Stimulated activated CD8-positive, alpha-beta memory T cell treated with anti-CD3 and anti-CD28 coated beads, Interleukin-7, amount 100 ng/mL, for 1 hour (primary cell): Measurements from ENCODE around the gene STAT6.
A peak's percentile ranks its signal among the peaks of the same experiment; 100 is the strongest.
"Not testable (repeated sequence)": the region's sequence is repeated elsewhere in the genome, so short reads cannot be mapped to it uniquely, and the experiment has no call there.

Experiments used
- DNase-seq, 2 donors: peaks; one replicate each; pipeline ENCODE4 v3.0.0-alpha.2; 2020; ENCODE audit warnings: low read depth in 2 of 2

Gene STAT6

DNA sequence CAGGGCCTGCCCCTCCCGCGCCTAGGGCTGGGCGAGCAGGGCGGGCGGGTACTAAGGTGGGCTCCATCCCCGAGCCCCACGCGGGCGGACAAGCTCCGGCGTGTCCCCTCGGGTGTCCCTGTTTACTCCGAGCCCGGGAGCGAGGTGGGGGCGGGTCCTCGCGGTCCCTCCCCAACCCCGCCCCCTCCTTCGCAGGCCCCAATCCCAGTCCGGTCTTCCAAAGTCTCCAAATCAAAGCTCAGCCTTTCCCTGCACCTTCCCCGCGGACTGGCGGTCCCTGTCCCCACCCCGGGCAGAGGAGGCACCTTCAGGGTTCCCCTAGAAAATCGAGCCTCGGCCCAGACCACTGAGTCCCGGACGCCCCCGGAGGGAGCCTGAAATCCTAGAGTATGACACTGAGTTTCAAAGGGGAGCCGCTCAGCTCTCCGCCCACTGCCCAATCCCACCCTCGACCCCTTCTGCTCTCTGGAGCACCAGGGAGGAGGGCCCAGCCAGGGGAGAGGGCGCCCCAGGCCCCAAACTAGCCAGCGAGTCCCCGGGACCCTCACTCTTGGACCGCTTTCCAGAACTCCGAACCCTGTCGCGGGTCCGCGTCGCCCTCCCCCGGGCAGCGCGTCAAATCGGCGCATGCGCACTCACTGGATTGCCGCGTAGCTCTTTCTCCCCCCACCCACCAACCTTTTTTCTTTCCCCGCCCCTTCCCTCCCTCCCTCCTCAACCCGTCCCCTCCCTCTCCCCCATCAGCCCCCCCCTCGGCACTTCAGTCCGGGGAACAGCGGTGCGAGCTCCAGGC, 16.8 kb upstream of the STAT6 start, which contains the start of gene LRP1:
Gene LRP1 (plus strand): TSS at position 758 of the 793 bp plus-strand sequence. CDS start 482 bp downstream, outside the sequence.
- peak; percentile 45 to 66 for DNase-seq

DNA sequence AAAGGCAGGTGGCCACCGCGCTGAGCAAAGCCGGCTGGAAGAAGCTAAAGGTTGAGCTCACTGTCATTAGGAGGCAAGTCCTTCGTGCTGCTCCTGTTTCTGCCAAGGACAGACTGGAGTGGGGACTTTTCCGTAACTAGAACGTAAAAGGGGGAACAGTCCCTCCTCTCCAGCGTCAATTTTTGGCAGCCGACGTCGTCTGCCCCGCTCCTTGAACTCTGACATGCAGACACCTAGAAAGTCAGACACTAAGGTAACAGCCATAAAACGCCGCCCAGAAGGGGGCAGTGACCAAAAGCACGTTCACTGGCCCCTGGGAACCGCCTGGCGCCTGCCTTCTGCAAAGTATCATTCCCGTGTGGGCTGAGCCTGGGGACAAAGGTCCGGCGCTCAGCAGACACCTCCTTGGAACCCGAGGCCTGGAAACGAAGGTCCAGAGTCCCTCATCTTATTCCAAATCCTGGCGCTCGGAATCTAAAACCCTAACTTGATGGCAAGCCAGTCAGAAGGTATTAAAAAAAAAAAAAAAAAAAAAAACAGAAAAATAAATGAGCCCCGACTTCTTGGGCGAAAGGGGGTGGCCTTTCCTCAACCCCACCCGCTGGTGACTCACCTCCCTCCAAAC, 16.1 kb upstream of the STAT6 start:
- peak; percentile 35 to 50 for DNase-seq

DNA sequence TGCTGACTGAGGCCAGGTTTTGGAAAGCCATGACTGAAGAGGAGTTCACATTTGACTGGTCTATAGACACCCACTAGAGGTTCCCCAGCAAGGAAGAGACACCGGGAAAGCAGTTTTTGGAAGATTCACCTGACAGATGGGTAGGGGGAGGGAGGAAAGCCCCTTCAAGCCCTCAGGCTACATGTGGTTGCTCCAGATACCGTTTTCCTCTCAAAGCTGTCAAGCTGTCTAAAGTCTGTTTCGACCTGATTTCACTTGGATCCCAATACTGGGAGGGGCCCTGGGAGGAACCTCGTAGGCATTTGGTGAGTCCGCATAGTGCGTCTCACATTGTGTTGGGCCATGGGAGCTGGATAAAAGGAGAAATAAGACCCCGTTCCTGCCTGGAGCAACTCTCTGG, 15.4 kb upstream of the STAT6 start:
- DNase-seq: no peak

DNA sequence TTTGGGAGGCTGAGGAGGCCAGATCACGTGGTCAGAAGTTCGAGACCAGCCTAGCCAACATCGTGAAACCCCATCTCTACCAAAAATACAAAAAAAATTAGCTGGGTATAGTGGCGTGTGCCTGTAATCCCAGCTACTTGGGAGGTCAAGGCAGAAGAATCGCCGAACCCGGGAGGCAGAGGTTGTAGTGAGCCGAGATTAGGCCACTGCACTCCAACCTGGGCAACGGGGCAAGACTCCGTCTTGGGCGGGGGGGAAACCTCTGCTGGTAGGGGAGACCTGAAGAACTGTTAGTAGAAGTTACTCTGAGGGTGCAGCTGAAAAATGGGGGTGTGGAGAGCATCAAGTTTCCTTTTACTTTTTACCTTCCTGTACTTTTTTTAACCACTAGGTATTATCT, 14.9 kb upstream of the STAT6 start:
- no peak for DNase-seq

DNA sequence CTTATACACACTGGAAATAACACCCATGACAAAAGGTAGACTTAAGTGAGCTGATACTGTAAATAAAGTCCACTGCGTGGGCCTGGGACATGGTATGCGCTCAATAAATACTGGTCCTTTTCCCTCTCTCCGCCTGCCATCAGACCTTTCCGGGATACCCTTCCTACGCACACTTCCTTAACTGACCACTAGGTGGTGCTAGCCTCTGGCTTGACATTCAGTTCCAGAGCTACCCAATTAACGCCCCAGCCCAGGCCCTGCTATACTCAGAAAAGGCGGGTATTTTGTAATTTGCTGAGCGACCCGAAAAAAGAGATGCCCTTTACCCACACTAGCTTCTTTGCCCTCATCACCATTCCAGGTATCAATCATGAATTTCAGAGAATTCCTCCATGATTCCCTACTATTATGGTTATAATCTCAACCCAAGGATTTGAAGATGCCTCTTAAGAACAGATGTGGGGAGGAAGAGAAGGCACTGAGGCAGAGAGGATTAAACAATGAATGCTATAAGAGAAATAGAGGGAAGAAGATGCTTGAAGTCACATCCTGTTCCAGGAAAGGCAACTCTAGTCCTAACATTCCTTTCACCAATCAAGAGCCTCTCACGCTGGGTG, 13.2 kb upstream of the STAT6 start:
- peak; percentile 45 to 58 for DNase-seq

DNA sequence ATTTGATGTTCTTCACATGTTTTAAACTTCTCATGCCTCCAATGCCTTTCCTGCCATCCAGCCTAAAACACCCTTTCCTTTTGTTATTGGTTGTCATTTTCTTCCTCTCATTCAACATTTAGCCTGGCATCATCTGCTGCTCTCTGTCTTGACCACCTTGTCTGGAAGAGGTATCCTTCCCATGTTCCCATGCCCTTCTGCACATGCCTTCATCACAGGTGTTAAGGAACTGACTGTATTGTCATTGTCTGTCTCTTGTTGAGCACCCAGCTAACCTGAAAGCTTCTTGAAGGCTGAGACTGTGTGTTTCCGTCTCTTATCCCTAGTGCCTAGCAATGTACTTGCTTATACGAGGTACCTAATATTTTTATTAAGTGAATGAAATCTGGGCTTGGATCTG, 12.7 kb upstream of the STAT6 start:
- DNase-seq: no peak

DNA sequence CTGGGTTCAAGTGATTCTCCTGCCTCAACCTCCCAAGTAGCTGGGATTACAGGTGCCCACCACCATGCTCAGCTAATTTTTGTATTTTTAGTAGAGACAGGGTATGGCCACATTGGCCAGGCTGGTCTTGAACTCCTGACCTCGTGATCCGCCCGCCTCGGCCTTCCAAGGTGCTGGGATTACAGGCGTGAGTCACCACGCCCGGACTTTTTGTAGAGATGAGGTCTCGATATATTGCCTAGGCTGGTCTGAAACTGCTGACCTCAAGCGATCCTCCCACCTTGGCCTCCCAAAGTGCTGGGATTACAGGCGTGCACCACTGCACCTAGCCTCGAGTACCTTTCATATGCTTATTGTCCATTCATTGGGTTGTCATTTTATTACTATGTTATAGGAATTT, 9.6 kb upstream of the STAT6 start:
- not testable (repeated sequence) for DNase-seq

DNA sequence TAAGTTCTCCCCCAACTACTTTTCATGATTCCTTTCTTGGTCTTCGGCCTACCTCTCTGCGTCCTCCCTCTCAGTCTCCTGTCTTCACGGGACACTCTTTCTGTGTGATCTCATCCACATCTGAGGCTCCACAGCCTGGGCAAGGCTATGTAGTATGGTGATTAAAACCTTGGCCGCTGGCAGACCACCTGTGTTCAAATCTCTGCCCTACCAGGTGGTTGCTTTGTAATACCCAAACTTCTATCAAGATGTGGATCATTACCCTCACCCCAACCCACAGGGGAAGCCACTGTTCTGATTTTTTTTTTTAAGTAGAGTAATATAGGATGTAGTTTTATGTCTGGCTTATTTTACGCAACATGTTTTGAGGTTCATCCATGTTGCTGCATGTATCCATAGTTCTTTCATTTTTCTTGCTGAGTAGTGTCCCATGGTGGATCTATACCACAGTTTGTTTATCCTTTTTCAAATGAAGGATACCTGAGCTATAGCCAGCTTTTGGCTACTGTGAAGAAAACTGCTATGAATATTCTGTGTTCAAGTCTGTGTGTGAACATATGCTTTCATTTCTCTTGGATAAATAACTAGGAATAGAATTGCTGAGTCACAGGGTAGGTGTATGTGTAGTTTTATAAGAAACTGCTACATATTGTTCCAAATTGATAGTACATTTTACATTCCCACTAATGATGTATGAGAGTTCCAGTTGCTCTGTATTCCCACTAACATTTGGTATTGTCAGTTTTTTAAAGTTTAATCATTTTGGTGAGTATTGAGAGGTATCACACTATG, 8.3 kb upstream of the STAT6 start:
- no peak for DNase-seq

DNA sequence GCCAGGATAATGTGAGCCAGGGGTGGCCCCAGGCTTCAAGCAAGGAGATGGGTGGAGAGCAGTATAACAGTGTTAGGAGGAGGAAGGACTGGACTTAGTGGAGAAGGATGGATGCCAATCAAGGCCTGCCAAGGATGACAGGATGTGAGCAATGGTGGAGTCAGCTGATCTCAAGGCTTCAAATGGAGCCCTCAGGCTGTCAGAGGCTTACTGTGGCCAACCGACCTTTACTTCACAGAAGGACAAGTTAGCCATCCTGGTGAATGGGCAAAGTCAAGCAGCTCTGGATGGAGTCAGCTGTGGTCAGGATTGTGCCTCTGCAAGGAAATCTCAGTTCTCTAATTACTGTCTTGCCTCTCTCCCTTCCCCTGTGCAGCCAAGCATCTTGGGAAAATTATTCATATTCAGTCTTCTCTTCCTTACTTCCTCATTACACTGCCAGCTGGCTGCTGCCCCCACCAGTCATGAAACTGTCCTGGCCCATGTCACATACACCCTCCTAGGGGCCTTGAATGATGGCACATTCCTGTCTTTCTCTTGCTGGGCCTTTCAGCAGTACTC, 7.6 kb upstream of the STAT6 start:
- DNase-seq: no peak

DNA sequence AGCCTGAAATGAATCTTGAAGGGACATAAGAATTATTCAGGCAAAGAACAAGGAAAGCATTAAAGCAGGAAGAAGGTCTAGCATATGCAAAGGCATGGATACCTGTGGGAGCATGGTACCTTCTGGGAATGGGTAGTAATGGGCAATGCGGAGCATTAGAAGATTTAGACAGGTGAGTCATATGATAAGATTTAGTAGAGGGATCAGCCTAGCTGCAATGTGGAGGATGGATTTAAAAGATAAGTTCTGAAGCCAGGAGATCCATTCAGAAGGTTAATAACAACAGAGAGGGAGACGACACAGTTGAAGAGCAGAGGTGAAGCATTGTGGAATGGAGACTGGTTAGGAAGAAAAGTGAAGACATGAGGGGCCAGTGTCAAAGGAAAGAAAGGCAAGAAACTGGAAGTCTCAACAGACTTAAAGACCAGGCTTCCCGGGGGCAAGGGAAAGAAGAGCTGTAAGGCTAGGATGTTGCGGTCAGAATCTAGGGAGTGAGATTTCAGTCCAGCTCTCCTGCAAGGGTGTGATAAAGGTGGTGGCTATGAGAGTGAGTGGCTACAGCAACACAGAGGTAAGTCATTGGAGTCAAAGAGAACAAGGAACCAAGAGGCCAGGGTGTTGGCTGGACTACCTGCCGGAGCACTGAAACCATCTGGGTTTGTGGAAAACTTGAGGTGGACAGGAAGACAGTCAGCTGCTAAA, 5.6 kb upstream of the STAT6 start:
- no peak for DNase-seq

DNA sequence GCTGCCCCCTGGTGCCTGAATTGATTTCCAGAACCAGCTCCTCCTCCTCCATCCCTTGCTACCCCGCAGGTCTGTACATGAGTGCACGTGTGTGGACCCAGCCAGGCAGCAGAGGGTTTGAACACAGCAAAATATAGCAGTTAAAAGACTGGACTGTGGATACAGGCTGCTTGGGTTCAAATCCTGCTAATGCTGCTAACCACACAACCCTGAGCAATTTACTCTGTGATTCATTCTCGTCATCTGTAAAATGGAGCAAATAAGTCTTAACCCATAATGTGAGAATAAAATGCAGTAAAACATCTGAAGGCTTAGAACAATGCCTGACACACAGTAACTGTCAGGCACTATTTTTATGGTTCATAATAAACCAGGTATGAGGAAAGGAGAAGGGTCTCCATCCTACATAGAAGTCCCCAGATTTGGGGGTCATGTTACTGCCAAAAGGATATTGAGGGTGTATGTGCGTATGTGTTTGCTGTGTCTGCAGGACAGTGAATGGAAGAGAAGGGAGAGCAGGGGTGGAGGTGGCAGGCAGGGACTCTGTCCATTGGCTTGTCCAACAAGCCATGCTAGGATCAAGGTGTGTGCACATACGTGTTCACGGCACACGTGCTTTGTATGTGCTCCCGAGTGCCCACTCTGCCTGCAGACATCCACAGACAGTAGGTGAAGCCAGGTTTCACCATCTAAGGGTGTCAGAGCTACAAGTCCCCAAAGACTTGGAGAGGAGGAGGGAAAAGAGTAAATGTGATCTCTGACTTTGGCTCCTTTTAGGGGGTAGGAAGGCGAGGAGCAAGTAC, 1.5 kb upstream of the STAT6 start:
- no peak for DNase-seq

DNA sequence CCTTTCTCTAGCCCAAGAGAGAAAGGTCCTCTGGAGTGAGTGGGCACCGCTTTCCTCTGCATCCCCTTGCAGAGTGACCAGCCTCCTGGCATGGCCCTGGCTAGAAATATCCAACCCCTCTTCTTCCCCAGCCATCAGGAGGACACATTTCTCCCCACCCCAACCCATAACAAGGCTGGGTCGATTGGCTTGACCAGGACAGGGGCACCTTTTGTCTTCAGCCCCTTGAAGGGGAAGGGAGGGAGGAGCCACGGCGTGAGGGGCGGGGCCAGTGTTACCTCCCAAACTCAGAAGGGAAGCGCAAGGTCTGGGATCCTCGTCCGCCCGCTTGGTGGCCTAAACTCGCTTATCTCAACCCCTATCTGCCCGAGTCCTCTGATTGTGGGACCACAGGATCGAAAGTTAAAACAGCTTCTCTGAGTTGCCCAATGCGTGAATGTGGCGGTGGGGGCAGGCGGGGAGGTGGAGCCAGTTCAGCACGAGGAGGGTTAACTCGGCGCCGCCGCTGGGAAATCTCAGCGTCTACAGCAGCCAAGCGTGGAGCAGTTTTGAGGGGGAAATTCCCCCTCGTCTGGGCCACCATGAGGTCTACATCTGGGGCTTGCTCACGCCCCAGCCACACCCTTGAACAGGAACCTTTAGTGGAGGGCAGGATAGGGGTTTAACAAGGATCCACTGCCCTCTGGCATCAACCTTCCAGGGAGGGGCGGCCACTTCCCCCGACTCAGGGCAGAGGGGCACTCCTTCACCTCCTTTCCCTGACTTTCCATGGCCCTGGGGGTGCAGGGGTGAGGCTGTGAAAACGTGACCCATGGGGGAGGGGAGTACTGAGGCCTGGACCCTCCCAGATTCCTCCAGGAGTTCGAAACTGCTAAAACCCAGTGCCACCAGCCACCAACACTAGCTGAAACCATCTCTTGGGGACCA, 795 bp downstream of the STAT6 start:
- no peak for DNase-seq

DNA sequence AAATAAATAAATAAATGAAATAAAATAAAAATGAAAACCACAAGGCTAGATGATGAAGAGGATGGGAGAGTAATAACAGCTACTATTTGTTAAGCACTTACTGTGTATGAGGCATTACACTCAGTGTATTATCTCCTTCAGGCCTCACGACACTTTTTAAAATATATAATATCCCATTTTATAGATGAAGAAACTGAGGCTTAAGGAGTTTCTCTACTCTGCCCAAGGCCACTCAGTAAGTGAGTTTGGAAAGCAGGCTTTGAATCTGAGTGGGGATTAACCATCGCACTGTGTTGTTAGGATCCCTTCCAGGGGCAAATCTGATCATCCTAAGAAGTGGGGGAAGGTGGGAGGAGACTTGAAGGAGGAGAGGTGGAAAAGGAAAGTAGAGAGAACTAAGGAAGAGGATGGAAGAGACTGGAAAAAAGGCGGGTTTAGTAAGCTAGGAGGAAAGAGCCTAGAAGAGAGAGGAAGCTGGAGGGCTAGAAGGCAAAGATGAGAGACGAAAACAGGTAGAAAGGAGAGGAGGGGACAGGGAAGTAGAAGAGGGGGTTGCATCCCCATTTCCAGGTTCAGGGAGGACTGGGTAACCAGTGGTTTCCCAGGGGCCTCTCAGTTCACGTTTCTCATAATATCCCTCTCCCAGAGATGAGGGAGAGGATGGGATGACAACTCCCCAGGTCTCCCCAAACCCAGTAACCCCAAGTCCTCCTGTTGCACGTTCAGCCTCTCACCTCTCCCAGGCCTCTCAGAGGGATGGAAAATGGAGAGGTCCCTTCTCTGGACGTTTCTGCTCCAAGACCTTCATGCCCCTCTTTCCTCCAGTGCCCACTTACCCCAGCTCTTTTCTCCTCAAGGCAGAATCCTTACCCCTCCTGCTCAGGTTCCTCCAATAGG, 1.7 kb downstream of the STAT6 start:
- no peak for DNase-seq

DNA sequence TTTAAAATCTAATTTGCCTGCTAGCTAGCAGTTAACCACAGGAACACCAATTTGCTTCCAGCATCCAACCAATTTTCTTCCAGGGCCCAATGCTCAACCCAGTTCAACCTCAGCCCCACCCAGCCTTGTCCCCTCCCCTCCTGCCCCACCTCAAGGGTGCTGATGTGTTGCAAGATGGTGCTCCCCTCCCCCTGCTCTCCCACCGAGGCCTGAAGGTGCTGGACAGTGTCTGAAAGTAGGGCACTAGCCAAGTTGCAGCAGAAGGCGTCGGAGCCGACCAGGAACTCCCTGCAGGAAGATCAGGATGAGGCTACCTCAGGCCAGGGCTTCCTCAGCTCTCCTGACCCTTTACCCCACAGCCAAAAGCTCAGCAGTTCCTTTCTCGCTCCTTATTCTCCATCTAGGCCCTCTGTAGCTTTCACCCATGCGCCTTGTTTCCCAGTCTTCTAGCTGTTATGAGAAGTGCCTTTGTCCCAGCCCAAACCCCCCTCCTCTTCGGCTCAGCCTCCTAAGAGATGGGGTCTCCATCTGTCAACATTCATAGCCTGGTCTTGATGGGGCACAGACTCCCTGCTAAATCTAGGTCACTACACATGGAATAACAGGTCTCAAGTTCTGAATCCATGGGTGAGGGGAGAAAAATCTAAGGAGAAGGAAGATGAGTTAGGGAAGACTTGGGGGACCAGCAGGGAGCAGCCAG, 3.6 kb downstream of the STAT6 start:
- no peak for DNase-seq

DNA sequence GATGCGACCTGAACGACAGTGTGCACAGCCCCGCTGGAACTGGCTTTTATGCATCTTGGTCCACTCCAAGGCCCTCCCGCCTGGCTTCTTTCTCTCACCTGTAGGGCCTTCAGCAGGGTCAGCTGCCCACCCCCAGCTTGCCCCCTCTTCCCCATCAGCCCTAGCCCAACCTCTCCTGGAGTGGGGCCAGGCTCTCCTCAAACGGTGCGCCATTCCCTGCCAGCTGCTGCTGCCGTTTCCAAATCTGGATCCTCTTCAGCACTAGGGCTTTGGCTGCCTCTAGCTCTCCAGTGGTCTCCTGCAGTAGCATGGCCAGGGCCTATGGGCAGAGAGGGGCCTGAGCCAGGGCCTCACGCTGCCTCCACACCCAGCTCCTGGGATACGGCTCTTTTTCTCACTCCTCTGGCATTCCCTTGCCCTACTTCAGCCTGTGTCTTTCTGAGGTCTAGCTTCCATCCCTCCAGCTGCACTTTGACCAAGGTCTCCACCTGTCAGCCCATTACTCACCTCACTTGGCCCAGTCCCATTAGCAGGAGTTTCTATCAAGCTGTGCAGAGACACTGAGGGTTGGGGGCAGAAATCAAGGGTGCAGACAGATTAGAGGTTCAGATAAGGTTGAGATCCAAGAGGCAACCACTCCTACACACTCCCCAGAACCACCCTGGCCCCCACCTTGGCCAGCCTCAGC, 5.0 kb downstream of the STAT6 start:
- DNase-seq: no peak

DNA sequence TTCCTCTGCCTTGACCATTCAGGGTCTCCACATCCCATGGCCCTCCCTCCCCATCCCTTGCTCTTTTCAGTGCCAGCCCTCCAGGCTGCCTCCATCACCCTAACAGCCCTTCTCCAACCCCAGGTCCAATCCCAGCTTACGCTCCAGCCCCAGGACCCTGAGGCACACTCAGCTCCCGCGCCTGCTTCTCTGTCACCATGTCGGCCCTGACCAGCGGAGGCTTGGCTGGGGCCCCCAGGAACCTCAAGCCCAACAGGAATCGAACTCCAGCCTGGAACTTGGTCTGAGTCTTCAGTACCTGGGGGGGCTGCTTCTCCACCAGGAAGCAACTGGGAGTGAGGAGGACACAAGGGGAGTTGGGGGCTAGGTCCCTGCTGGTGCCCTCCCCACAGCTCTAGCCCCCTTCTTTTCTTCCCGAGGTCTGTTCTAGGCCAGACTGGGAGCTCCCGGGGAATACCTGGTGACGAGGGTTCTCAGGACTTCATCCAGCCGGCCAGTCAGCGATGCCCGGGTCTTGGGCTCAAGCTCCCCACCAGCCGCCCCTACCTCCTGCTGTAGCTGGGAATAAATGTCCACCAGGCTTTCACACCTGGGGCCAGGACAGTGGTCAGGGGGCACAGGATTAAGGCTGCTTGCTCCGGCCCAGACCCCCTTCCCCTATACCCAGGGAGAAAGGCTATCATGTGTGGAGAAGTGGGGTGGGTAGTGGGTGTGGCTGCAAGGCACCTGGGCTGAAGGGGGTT, 6.0 kb downstream of the STAT6 start:
- no peak for DNase-seq
